B cell (primary cell): Measurements from ENCODE around the gene GEMIN2. TPM values are rescaled to one million over a fixed set of nuclear protein-coding genes. Genes with fewer than 3 reads are reported as not detected.
"Not testable (repeated sequence)": the region's sequence is repeated elsewhere in the genome, so short reads cannot be mapped to it uniquely, and the experiment has no call there.

ENCODE experiments used
- ATAC-seq: fragments of 200-7000 bp; cut with Tn5 transposase; one replicate; pipeline ENCODE4 v1.10.0; 2021; ENCODE audit warnings: low read depth, mild to moderate bottlenecking, moderate number of reproducible peaks, moderate library complexity
- CTCF ChIA-PET: fragments of 350-600 bp; sonication (Branson Sonifier 250); formaldehyde crosslinking; loops from one replicate; lab custom pipeline; 2021; ENCODE audit warnings: antibody characterized with exemption, inconsistent platforms; lab: Charles Lee
- POLR2A ChIA-PET: fragments of 350-600 bp; sonication (Branson Sonifier 250); formaldehyde crosslinking; loops from one replicate; lab custom pipeline; 2021; ENCODE audit warnings: antibody characterized with exemption; lab: Charles Lee
- DNase-seq: peaks from one replicate; pipeline ENCODE4 v3.0.0; 2013
- H2AFZ ChIP-seq: 2 replicates; pipeline ENCODE4 v1.6.1; 2012; ENCODE audit warnings: mild to moderate bottlenecking, low read depth, low read length; ENCODE audit not compliant: insufficient read depth, poor library complexity, severe bottlenecking
- H3K27ac ChIP-seq, 2 donors: 1 replicate in 1 of 2; 2 replicates in 1 of 2; pipeline ENCODE4 v1.5.1; 2012 to 2013; ENCODE audit warnings: low read length in 2 of 2, mild to moderate bottlenecking in 2 of 2, moderate library complexity in 1 of 2
- H3K27me3 ChIP-seq, 4 experiments: fragments of 200-600 bp in 1 of 4; sonication (generic) in 1 of 4; replicated peaks in 1 of 4; 1 replicate in 2 of 4; 2 replicates in 2 of 4; pipeline versions ENCODE4 v1.6.1 to v1.7.0; 2013 to 2016; ENCODE audit warnings: low read length in 3 of 4, mild to moderate bottlenecking in 2 of 4, mixed read lengths in 1 of 4, moderate library complexity in 1 of 4; ENCODE audit not compliant: insufficient read depth in 4 of 4, control insufficient read depth in 3 of 4; ENCODE audit errors: control extremely low read depth in 1 of 4
- H3K36me3 ChIP-seq, 2 experiments: replicated peaks in 1 of 2; 1 replicate in 1 of 2; 2 replicates in 1 of 2; pipeline versions ENCODE4 v1.6.1 to v1.7.1; 2013; ENCODE audit warnings: low read length in 1 of 2; ENCODE audit not compliant: insufficient read depth in 2 of 2, control insufficient read depth in 1 of 2; ENCODE audit errors: control extremely low read depth in 1 of 2, extremely low read depth in 1 of 2
- H3K4me1 ChIP-seq, 2 donors: fragments of 200-600 bp in 1 of 2; sonication (generic) in 1 of 2; 1 replicate in 1 of 2; 2 replicates in 1 of 2; pipeline versions ENCODE4 v1.5.1 to v1.6.1; 2013 to 2017; ENCODE audit warnings: low read length in 2 of 2; ENCODE audit not compliant: control insufficient read depth in 2 of 2, insufficient read depth in 2 of 2
- H3K4me2 ChIP-seq: replicated peaks from 2 replicates; pipeline ENCODE3; 2012; ENCODE audit warnings: mild to moderate bottlenecking, low read depth, low read length; ENCODE audit not compliant: poor library complexity, severe bottlenecking
- H3K4me3 ChIP-seq, 5 experiments: fragments of 200-600 bp in 1 of 5; sonication (generic) in 1 of 5; 1 replicate in 3 of 5; 2 replicates in 2 of 5; pipeline versions ENCODE4 v1.5.1 to v1.7.0; 2011 to 2016; ENCODE audit warnings: low read length in 4 of 5, mild to moderate bottlenecking in 4 of 5, low read depth in 2 of 5, control low read depth in 1 of 5, moderate library complexity in 1 of 5; ENCODE audit not compliant: insufficient read depth in 1 of 5; ENCODE audit errors: control extremely low read depth in 1 of 5, extremely low read depth in 1 of 5
- H3K79me2 ChIP-seq: fragments of 200-600 bp; sonication (generic); one replicate; pipeline ENCODE4 v1.6.0; 2016; ENCODE audit warnings: low read length; ENCODE audit not compliant: control insufficient read depth, insufficient read depth
- H3K9ac ChIP-seq: fragments of 200-600 bp; sonication (generic); 2 replicates; pipeline ENCODE4 v1.6.1; 2017; ENCODE audit warnings: mild to moderate bottlenecking, low read length, moderate library complexity
- H3K9me3 ChIP-seq, 3 donors: one replicate each; pipeline versions ENCODE4 v1.6.1 to v1.7.1; 2013; ENCODE audit warnings: low read length in 2 of 3; ENCODE audit not compliant: control insufficient read depth in 2 of 3, insufficient read depth in 1 of 3; ENCODE audit errors: control extremely low read depth in 1 of 3
- H4K20me1 ChIP-seq: 2 replicates; pipeline ENCODE4 v1.6.0; 2012; ENCODE audit warnings: mild to moderate bottlenecking, low read length; ENCODE audit not compliant: insufficient read depth, control insufficient read depth, poor library complexity, severe bottlenecking
- H3K27ac Mint-ChIP-seq: one replicate; pipeline ENCODE4 v1.8.0; 2021; ENCODE audit warnings: mixed read lengths
- H3K27me3 Mint-ChIP-seq: one replicate; pipeline ENCODE4 v1.8.0; 2021; ENCODE audit warnings: mixed read lengths
- H3K4me1 Mint-ChIP-seq: one replicate; pipeline ENCODE4 v1.8.0; 2021; ENCODE audit warnings: mixed read lengths
- H3K4me3 Mint-ChIP-seq: one replicate; pipeline ENCODE4 v1.8.0; 2021; ENCODE audit warnings: mixed read lengths
- H3K9me3 Mint-ChIP-seq: one replicate; pipeline ENCODE4 v1.8.0; 2022; ENCODE audit warnings: mixed read lengths; ENCODE audit not compliant: insufficient read depth
- CTCF ChIP-seq: fragments of 200-600 bp; IDR thresholded peaks from one replicate; pipeline ENCODE4 v1.8.0; 2022; ENCODE audit warnings: antibody characterized with exemption, mild to moderate bottlenecking
- EZH2 ChIP-seq: IDR thresholded peaks from 2 replicates; pipeline ENCODE4 v1.6.1; 2012; ENCODE audit warnings: borderline replicate concordance, low read depth, mild to moderate bottlenecking, moderate library complexity, low read length; ENCODE audit not compliant: insufficient read depth, poor library complexity, severe bottlenecking
- WGBS: methylation state at CpG from one replicate; pipeline ENCODE4 v1.1.5; 2013; ENCODE audit warnings: missing lambda C conversion rate; ENCODE audit not compliant: insufficient coverage; 5-methylcytosine and 5-hydroxymethylcytosine counted together
- intact Hi-C: fragments of 100-400 bp; cut with micrococcal nuclease; formaldehyde crosslinking; loops from one replicate; pipeline ENCODE4 v1.10.0; 2022
- polyA plus RNA-seq: library from polyadenylated mRNA; depleted of rRNA; stranded (reverse); fragments of >200 nt; gene quantifications from 2 replicates; pipeline ENCODE4 v1.2.3, GENCODE V29; 2012
- total RNA-seq, 2 donors: library from RNA; stranded (reverse); fragments of 120-200 nt in 1 of 2; gene quantifications; 1 replicate in 1 of 2; 2 replicates in 1 of 2; pipeline versions ENCODE4 v1.2.3 to v1.2.4, GENCODE V29; 2013 to 2022

Gene GEMIN2
- total and polyA plus RNA-seq, 2 donors (not counting 1 experiment from before 2014, with no cell fraction given) = 13.4 to 14.4 TPM

- DNase-seq (peak; percentile 87), ATAC-seq (peak; percentile 98)
- H3K27ac ChIP-seq = peak within 1 kb of the TSS; percentile 83 to 93
- no peaks in the 10 kb centered on the region for H4K20me1 ChIP-seq
- Mint-ChIP-seq H3K4me3 (peak within 1 kb of the TSS; percentile 97), H3K27ac (peak within 1 kb of the TSS; percentile 99), H3K27me3 (no peaks in the 10 kb centered on the region), H3K4me1 (peaks cover 32% of the 10 kb centered on the region), H3K9me3 (no peaks in the 10 kb centered on the region)
- H3K4me2 ChIP-seq = peak within 1 kb of the TSS; percentile 91
- H2AFZ ChIP-seq = peak within 1 kb of the TSS; percentile 93
- peaks cover 20% of the 10 kb centered on the region for H3K79me2 ChIP-seq
- CTCF ChIA-PET = interaction anchor here (0.6 to 1.8 kb wide), 2 partner anchors 11 to 164 kb away, joined by 3 to 8 read pairs; partner anchors contain the start of gene GEMIN2
- H3K9me3 ChIP-seq = no peaks in the 10 kb centered on the region
- TF ChIP-seq EZH2 (no peak), CTCF (no peak)
- under 1% methylated on average over 45 of the region's 58 CpGs for WGBS
- peaks cover 0 to 2% of the 10 kb centered on the region in 2 experiments for H3K36me3 ChIP-seq
- POLR2A ChIA-PET = interaction anchor here (0.6 to 1.9 kb wide), 6 partner anchors 11 to 329 kb away, joined by 3 to 8 read pairs (median 7); partner anchors contain the start of genes FBXO33, GEMIN2, PNN and TRAPPC6B
- no peaks in the 10 kb centered on the region for H3K27me3 ChIP-seq
- H3K4me3 ChIP-seq = peak within 1 kb of the TSS; percentile 80 to 98 (median 88)
- peaks cover 12 to 19% of the 10 kb centered on the region in 2 donors for H3K4me1 ChIP-seq
- intact Hi-C loops = loop anchor here (1.0 to 5.0 kb wide), 6 partner anchors 11 to 329 kb away; partner anchors contain the start of genes FBXO33, GEMIN2, PNN and TRAPPC6B
- H3K9ac ChIP-seq = peak within 1 kb of the TSS; percentile 89
These were observed 10.9 kb upstream of the GEMIN2 start, which contains the start of gene SEC23A for GRCh38 chr14:39102969-39103957. Gene SEC23A (minus strand): TSS chr14:39103235. CDS start chr14:39096118, 7,117 bp downstream.

GRCh38 chr14:39104078-39104801, 9.9 kb upstream of the GEMIN2 start:
- not testable (repeated sequence) for ATAC-seq, DNase-seq, H3K9me3 Mint-ChIP-seq, H4K20me1 ChIP-seq, H3K36me3 ChIP-seq, H3K9me3 ChIP-seq, H3K27me3 ChIP-seq, H3K27me3 Mint-ChIP-seq
- peak overlapping the region in 3 of 5 experiments; percentile 80 to 98 (median 92) for H3K4me3 ChIP-seq
- CTCF ChIA-PET = interaction anchor here (1.8 kb wide), 1 partner anchor 10 kb away, joined by 8 read pairs; the partner anchor contains the start of gene GEMIN2
- peak overlapping the region; percentile 93 for H2AFZ ChIP-seq
- peak overlapping the region; percentile 89 for H3K9ac ChIP-seq
- Mint-ChIP-seq H3K4me3 (peak overlapping the region; percentile 97), H3K4me1 (peaks cover 32% of the 10 kb centered on the region), H3K27ac (peak overlapping the region; percentile 99)
- POLR2A ChIA-PET = interaction anchor here (1.3 kb wide), 1 partner anchor 10 kb away, joined by 8 read pairs; the partner anchor contains the start of gene GEMIN2
- intact Hi-C loops = loop anchor here (5.0 kb wide), 1 partner anchor 42 kb away; no protein-coding TSS in a partner anchor
- H3K4me1 ChIP-seq = peaks cover 12 to 19% of the 10 kb centered on the region in 2 donors
- H3K27ac ChIP-seq = peak overlapping the region; percentile 83 to 93
- peak overlapping the region; percentile 91 for H3K4me2 ChIP-seq
- H3K79me2 ChIP-seq = peaks cover 20% of the 10 kb centered on the region
- WGBS = 95% methylated on average over 10 of the region's 17 CpGs
